Esophagus (tissue), 2 donors: ENCODE measurements around the gene CARMIL3. TPM values are rescaled to one million over a fixed set of nuclear protein-coding genes. Genes with fewer than 3 reads are reported as not detected.
"Not testable (repeated sequence)": the region's sequence is repeated elsewhere in the genome, so short reads cannot be mapped to it uniquely, and the experiment has no call there.

Experiments used
- H3K27ac ChIP-seq, 2 donors: one replicate each; pipeline ENCODE4 v1.5.1; 2013; ENCODE audit warnings: low read depth in 2 of 2, mild to moderate bottlenecking in 2 of 2, inconsistent platforms in 1 of 2, low read length in 1 of 2, moderate library complexity in 1 of 2
- H3K27me3 ChIP-seq, 2 donors: one replicate each; pipeline ENCODE4 v1.6.1; 2013; ENCODE audit warnings: low read length in 2 of 2, control low read depth in 1 of 2, mild to moderate bottlenecking in 1 of 2; ENCODE audit not compliant: insufficient read depth in 2 of 2, control insufficient read depth in 1 of 2
- H3K36me3 ChIP-seq, 2 donors: one replicate each; pipeline ENCODE4 v1.6.1; 2013; ENCODE audit warnings: low read length in 1 of 2; ENCODE audit not compliant: control insufficient read depth in 2 of 2, insufficient read depth in 2 of 2
- H3K4me1 ChIP-seq, 2 donors: one replicate each; pipeline ENCODE4 v1.6.1; 2013; ENCODE audit warnings: low read length in 1 of 2; ENCODE audit not compliant: control insufficient read depth in 2 of 2, insufficient read depth in 2 of 2
- H3K4me3 ChIP-seq, 2 donors: one replicate each; pipeline ENCODE4 v1.5.1; 2013; ENCODE audit warnings: low read length in 2 of 2, mild to moderate bottlenecking in 2 of 2, low read depth in 1 of 2, moderate library complexity in 1 of 2
- H3K9me3 ChIP-seq, 2 donors: one replicate each; pipeline ENCODE4 v1.6.1; 2013; ENCODE audit warnings: mild to moderate bottlenecking in 2 of 2, low read depth in 1 of 2, low read length in 1 of 2, moderate library complexity in 1 of 2; ENCODE audit not compliant: control insufficient read depth in 2 of 2, insufficient read depth in 1 of 2
- WGBS, 2 donors: extraction: QIAGEN DNeasy Blood & Tissue Kit; methylation state at CpG; one replicate each; pipeline ENCODE4 v1.1.7; 2013; 5-methylcytosine and 5-hydroxymethylcytosine counted together
- polyA plus RNA-seq, 2 donors: library from polyadenylated mRNA; stranded (reverse); fragments of 200-250 nt; gene quantifications; one replicate each; pipeline ENCODE4 v1.2.3, GENCODE V29; 2013
- donor health status: healthy with polysubstance abuse.
- donor health status: Bipolar disorder and iron deficiency.

The CARMIL3 gene
- polyA plus RNA-seq, 2 donors: 0.55 to 2.3 TPM

DNA sequence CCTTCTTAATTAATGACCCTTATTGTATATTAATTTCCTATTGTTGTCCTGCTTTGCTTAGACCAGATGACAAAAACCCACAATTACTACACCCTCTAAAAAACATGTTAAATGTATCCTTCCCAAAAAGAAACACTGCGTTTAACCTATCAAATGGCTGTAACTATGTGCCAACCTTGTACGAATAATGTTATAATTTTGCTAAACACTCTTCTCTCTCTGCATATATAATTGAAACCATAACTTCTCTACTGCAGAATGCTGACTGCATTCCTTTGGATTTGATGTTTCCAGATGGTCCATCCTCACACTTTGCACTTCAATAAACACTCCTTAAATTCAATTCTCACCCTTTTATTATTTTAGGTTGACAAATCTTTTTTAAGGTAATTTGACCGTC, 31.3 kb upstream of the CARMIL3 start:
- not testable (repeated sequence) for H3K4me3 ChIP-seq, H3K9me3 ChIP-seq, H3K4me1 ChIP-seq, H3K27ac ChIP-seq, H3K36me3 ChIP-seq, H3K27me3 ChIP-seq
- 91 to 92% methylated on average over 3 of the region's 3 CpGs for WGBS, 2 donors

DNA sequence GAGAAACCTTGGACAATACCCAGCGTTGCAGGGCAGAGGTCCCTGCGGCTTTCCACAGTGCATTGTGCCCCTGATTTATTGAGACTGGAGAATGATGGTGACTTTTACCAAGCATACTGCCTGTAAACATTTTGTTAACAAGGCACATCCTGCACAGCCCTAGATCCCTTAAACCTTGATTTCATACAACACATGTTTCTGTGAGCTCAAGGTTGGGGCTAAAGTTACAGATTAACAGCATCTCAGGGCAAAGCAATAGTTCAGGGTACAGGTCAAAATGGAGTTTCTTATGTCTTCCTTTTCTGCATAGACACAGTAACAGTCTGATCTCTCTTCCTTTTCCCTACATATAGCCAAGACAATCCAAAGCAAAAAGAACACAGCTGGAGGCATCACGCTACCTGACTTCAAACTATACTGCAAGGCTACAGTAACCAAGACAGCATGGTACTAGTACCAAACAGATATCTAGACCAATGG, 26.8 kb upstream of the CARMIL3 start:
- not testable (repeated sequence) for H3K4me1 ChIP-seq, H3K9me3 ChIP-seq, H3K27me3 ChIP-seq, H3K27ac ChIP-seq, H3K36me3 ChIP-seq, H3K4me3 ChIP-seq
- WGBS, 2 donors: 98 to 99% methylated on average over 3 of the region's 3 CpGs

DNA sequence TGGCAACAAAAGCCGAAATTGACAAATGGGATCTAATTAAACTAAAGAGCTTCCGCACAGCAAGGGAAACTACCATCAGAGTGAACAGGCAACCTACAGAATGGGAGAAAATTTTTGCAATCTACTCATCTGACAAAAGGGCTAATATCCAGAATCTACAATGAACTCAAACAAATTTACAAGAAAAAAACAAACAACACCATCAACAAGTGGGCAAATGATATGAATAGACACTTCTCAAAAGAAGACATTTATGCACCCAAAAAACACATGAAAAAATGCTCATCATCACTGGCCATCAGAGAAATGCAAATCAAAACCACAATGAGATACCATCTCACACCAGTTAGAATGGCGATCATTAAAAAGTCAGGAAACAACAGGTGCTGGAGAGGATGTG, 22.1 kb upstream of the CARMIL3 start:
- H3K27me3 ChIP-seq, H3K36me3 ChIP-seq, H3K4me1 ChIP-seq, H3K27ac ChIP-seq, H3K9me3 ChIP-seq, H3K4me3 ChIP-seq: not testable (repeated sequence)
- WGBS, 2 donors: 92 to 94% methylated on average over 2 of the region's 3 CpGs

DNA sequence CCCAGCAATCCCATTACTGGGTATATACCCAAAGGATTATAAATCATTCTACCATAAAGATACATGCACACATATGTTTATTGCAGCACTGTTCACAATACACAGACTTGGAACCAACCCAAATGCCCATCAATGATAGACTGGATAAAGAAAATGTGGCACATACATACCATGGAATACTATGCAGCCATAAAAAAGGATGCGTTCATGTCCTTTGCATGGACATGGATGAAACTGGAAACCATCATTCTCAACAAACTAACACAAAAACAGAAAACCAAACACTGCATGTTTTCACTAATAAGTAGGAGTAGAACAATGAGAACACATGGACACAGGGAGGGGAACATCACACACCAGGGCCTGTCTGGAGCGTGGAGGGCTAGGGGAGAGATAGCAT, 20.5 kb upstream of the CARMIL3 start:
- not testable (repeated sequence) for H3K4me3 ChIP-seq, H3K27ac ChIP-seq, H3K36me3 ChIP-seq, H3K27me3 ChIP-seq, H3K9me3 ChIP-seq, H3K4me1 ChIP-seq
- WGBS, 2 donors: 97 to 98% methylated on average over 2 of the region's 2 CpGs

DNA sequence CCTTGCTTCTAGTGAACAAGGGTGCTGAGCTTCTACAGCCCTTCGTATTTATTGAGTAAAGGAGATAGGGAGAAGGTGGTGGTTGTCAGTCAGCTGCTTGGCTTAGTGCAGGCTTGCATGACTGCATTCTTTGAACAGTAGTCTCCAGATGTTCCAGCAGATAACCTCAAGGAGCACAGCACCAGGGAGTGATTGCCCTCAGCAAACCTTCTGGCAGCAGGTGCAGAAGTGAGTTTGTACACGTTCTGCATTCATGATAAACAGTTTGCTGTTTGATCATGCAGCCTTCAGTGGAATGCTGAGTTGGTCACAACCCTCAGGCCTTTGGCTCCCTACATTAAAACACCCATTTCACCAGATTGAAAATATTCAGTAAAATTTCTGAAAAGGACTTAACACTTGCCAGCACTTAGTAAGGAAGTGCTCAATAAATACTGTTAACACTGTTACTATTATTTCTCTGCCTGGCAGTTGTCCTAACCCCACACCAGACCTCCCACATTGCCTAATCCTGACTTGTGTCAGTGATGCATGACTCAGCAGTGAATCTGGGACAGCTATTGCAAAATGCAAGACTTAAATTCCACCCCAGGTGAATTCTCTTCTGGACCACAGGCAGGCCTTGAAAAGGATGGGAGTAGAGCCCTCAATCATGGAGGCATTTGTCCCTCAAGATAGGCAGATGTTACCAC, 18.9 kb upstream of the CARMIL3 start:
- H3K4me3 ChIP-seq: no peak overlapping the region
- peak overlapping the region in 1 of 2 donors; percentile 30 for H3K27ac ChIP-seq
- no peaks in the 10 kb centered on the region for H3K9me3 ChIP-seq
- peaks cover 0 to 6% of the 10 kb centered on the region in 2 donors for H3K4me1 ChIP-seq
- 59 to 70% methylated on average over 2 of the region's 2 CpGs for WGBS, 2 donors
- no peaks in the 10 kb centered on the region for H3K36me3 ChIP-seq
- no peaks in the 10 kb centered on the region for H3K27me3 ChIP-seq

DNA sequence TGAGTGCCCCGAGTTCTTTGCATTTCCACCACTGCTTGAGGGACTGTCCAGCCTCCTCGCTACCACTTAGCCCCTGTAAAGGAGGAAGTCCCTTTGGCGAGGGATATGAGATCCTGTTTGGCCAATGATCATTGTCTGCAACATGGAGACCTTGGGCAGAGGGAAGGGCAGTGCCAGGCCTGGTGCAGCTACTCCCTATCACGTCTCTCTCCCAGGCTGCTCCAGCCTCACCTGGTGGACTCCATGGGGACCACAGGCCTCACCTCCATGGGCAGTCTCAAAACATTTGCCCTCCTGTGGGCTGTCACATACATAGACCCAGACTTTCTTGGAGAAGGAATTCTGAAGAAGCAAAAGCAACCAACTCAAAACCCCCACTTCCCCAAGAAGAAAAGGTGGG, 16.0 kb upstream of the CARMIL3 start:
- H3K4me3 ChIP-seq: peak overlapping the region; percentile 49 to 56
- not testable (repeated sequence) for H3K36me3 ChIP-seq, H3K9me3 ChIP-seq, H3K4me1 ChIP-seq, H3K27me3 ChIP-seq
- WGBS, 2 donors: 36 to 47% methylated on average over 3 of the region's 4 CpGs
- peak overlapping the region; percentile 85 to 95 for H3K27ac ChIP-seq

DNA sequence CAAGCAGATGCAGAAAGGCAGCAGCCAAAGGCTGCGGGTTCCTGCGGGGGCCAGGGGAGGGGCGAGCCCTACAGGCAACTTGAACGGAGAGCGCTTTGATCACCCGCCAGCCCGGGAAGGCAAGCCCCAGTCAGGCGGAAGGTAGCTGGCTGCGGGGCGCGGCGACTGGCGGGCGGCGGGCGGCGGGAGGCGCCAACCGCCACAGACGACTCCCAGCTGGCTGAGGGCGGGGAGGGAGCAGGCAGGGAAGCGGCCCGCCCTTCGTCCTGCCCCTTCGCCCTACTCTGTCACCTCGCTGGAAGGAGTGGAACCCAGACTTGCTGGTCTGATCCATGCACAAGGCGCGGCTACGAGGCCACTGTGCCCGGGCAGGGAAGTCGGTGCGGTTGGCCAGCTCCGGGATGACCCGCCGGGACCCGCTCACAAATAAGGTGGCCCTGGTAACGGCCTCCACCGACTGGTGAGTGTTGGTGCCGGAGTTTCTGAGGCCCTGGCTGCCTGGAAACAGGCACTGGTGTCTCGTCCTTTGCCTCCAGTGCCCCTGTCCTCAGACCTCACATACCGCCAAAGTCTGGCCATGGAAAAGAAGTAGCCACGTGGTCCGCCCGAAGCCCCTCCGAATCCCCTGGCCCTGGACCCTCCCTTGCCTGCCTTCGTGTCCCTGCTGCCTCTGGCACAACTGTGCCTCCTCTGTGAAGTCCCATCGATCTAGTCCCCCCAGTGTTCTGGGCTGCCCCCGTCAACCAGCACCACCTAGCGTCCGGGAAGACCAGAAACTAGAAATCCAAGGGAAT, 15.4 kb upstream of the CARMIL3 start:
- no peaks in the 10 kb centered on the region for H3K9me3 ChIP-seq
- H3K36me3 ChIP-seq: no peaks in the 10 kb centered on the region
- H3K4me3 ChIP-seq: peak overlapping the region; percentile 49 to 56
- 1% methylated on average over 40 to 50 of the region's 50 CpGs for WGBS, 2 donors
- no peaks in the 10 kb centered on the region for H3K27me3 ChIP-seq
- peak overlapping the region; percentile 85 to 95 for H3K27ac ChIP-seq
- H3K4me1 ChIP-seq: peaks cover 0 to 6% of the 10 kb centered on the region in 2 donors

DNA sequence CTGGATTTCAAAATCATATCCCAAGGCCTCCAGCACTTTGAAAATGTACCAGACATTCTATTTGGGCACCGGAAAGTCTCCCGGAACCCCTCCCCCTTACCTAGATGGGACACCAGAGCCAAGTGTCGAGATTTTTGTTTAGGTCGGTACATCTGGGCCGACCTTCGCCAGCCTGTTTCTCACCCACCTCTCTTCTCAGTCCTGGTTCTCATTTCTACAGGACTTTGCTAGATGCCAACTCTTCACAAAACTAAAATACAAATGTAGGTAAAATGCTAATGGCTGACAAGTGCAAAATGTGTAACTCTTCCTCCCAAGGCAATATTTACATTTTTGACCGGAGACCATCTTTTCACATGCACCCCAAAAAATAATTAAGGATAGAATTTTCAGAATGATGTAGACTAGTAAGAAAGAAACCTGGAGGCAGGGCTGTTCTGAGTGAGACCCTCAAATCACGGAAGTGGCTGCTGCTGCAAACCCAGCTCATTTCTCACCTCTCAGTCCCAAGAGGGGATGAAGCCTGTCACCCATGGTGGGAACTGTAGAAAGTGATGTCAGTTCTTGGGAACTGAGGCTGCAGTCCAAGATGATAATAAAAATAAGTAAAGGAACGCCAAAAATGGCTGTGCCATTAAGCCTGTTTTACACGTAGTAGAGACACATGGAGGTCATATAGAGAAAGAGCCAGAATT, 14.7 kb upstream of the CARMIL3 start:
- not testable (repeated sequence) for H3K27me3 ChIP-seq, H3K4me1 ChIP-seq, H3K36me3 ChIP-seq, H3K9me3 ChIP-seq
- peak overlapping the region; percentile 68 to 85 for H3K27ac ChIP-seq
- 34 to 40% methylated on average over 10 of the region's 10 CpGs for WGBS, 2 donors
- H3K4me3 ChIP-seq: peak overlapping the region; percentile 49 to 56

DNA sequence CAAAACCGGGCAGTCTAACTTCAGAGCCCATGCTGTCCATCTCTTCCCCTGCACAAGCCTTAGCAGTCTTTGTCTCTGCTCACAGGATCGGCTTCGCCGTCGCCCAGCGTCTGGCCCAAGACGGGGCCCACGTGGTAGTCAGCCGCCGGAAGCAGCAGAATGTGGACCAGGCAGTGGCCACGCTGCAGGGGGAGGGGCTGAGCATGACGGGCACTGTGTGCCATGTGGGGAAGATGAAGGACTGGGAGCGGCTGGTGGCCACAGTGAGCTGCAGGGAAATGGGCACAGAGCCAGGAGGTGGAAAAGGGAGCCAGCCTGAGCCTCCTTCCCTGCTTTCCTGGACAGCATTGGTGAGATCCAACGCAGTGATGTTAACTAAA, 14.2 kb upstream of the CARMIL3 start:
- no peaks in the 10 kb centered on the region for H3K9me3 ChIP-seq
- WGBS, 2 donors: 76 to 79% methylated on average over 14 of the region's 14 CpGs

More for the DNA sequence above, 14.2 kb upstream of the CARMIL3 start:
- peaks cover 0 to 9% of the 10 kb centered on the region in 2 donors for H3K4me1 ChIP-seq
- H3K27me3 ChIP-seq: no peaks in the 10 kb centered on the region
- no peaks in the 10 kb centered on the region for H3K36me3 ChIP-seq
- no peak overlapping the region for H3K27ac ChIP-seq
- no peak overlapping the region for H3K4me3 ChIP-seq
